HuH-7 (cell line): ENCODE measurements around the gene FOXJ2.
"Not testable (repeated sequence)": the region's sequence is repeated elsewhere in the genome, so short reads cannot be mapped to it uniquely, and the experiment has no call there.

Experiments used
- DNase-seq: peaks from one replicate; pipeline ENCODE4 v3.0.0; 2011; ENCODE audit warnings: low spot score

FOXJ2 gene

DNA sequence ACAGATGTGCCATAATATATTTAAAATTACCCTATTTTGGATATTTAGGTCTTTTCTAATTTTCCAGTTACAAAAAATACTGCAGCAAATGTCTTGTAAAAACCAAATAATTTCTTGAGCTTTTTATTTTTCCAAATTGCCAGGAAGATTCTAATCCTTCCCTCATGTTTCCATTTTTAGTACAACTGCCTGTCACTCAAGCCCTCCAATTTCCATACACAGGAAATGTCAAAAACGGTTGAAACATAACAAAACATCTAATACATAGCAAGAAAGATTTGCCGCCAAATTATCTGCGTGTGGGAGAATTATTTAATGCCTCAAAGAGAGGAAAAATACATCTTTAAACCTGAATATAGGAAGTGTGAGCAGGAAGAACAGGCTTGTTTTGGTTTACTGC, 2.3 kb upstream of the FOXJ2 start:
- no peak for DNase-seq

DNA sequence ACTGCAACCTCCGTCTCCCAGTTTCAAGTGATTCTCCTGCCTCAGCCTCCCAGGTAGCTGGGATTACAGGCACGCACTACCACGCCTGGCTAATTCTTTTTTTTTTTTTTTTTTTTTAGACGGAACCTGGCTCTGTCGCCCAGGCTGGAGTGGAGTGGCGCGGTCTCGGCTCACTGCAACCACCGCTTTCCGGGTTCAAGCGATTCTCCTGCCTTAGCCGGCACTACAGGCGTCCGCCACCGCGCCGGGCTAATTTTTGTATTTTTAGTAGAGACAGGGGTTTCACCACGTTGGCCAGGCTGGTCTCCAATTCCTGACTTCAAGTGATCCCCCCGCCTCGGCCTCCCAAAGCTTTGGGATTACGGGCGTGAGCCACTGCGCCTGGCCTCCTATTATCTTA, 1.5 kb upstream of the FOXJ2 start:
- DNase-seq: not testable (repeated sequence)

DNA sequence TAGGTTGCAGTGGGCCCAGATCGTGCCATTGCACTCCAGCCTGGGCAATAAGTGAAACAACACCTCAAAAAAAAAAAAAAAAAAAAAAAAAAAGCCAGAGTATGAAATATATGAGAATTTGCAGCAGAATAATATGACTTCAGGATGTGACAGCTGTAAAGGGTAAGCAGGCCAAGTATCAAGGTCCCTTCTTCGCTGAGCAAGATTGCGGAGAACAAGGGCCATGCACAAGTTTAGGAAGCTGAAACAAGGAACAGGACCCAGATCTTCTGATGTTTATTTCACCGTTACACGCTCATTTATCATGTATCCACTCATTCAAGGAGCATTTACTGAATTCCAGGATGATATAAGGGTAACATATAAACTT, 659 bp upstream of the FOXJ2 start:
- DNase-seq: no peak

DNA sequence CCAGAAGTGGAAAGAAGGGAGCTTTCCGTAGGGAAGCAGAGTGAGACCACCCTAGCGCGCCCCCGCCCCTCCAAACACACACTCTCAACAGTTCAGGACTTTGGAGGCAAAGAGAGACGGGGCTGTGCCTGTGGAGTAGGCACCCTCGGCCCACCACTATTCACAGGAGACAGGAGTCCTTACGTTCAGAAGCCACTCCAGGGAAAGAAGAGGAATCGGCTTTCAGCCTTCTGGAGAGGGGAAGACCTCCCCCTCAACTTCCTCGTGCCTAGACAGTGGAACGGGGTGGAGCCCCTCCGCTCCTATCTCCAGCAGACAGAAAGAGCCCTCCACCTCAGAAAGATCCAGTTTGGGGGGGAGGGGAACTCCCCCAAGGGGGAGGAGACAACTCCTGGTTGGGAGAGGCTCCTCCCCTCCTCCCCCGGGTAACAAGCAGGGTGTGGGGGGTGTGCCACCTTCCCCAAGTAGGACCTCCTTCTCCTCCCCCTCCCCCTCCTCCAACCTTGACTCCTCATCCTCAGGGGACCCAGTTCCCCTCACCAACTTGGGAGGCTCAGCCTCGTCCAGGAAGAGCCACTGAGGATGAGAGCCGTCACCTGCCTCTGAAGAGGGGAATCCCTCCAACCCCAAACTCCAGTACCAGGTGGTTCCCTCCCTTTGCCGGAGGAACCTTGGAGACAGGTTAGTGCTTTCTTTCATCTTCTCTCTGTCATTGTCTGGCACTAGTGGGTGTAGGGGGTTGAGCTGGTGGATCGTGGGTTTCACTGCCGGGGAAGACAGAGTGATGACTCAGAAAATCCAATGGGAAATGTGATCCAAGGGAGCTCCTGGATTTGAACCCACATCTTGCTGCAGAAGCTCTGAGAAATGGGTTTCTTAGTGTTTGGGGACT, 883 bp downstream of the FOXJ2 start:
- DNase-seq: peak; percentile 44

DNA sequence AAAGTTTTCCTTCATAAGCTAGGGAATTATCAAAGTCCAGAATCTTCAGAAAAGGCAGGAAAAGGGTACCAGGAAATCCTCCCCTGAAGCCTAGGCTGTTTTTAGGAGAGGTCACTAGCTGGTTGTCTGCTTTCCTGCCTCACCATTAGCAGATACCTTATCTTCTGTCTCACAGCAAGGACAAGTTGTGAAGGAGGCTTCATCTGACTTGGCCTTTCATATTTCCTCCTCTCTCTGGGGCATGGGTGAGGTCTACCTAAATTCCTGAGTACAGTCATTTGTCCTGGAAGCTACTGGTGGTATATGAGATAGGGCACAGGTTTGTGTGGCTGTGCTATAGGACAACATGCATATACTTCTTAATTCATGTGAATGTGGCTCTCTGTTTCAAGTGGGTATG, 2.3 kb downstream of the FOXJ2 start:
- no peak for DNase-seq

DNA sequence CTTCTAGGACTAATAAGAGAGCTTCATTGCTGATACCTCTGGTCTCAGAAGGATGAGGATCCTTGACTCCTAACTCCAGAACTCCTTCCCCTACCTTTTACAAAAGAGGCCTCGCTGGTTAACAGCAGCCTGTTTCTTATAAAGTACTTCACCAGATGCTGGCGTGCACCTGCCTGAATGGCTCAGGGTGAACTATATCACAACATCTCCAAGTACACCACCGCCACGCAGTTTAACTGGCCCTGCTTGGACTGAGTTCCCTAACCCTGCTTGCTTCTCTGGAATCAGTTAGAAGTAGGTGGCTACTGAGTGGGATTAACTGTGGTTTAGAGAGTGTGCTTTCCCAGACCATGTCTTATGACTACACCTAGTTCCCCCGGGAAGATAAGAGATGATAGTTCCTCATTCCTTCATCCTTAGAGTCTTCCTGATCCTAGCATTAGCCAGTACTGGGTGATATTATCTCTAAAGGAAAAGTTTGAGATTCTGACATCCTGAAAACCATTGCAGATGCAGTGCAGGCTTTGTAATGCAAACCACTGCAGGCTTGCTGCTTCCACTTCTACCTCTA, 3.0 kb downstream of the FOXJ2 start:
- DNase-seq: no peak

DNA sequence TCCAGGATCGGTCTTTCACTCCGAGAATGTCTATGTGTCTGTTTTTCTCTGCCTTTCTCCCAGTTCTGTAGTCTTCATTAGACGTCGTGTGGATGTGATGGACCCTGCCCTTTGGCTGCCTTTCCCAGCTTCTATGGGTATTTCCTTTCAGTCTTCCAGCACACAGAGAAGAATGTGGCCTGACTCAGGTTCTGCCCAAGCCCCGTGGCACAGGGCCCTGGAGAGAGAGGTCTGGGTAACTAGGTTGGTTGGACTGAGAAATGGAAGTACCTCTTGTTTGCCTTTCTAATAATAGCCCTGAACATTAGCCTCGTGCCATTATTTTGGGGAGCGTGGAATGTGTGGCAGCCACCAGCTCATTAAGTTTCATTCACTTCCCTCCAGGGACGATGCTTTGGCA, 3.8 kb downstream of the FOXJ2 start:
- no peak for DNase-seq

DNA sequence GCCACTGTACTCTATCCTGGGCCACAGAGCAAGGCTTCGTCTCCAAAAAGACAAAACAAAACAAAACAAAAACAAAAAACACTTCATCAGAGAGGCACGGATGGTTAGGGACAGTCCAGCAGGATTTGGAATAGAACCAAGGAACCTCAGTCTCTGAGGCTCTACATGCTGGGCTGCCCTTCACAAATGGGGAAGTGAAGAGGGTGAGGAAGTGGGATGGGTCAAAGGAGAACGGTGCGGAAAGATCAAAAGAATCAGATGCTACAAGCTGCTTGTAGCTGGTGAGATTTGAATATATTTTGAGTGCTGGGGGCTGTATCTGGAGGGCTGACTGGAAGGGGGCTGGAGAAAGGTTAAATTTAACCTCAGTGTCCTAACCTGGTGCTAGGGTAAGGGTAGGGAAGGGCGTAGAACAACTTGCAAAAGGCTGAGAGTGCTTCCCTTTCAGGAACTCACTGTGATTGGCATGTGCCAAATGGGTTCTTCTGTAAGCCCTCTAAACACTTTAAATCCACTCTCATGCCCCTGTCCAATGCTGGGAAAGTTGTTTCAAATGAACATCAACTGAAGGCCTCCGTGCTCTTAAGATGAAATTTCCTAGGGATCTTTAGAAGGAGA, 4.6 kb downstream of the FOXJ2 start:
- DNase-seq: no peak

DNA sequence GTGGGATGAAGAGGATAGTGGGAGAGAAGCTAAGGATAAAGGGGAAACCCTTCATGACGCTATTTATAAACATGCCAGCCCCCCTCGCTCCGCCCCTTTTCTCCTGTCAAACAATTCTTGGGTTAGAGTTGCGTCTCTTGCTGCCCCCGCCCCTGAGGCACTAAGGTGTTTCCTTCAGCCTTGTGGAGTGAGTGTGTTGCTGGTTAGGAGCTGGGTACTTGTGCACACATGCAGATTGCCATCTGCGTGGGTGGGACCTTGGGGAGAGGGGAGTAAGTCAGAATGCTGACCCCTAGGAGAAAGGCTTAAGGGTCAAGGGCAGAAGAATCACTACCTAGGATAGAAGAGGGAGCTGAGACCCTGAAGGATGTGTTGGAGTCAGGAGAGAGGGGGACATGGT, 5.4 kb downstream of the FOXJ2 start:
- DNase-seq: no peak

DNA sequence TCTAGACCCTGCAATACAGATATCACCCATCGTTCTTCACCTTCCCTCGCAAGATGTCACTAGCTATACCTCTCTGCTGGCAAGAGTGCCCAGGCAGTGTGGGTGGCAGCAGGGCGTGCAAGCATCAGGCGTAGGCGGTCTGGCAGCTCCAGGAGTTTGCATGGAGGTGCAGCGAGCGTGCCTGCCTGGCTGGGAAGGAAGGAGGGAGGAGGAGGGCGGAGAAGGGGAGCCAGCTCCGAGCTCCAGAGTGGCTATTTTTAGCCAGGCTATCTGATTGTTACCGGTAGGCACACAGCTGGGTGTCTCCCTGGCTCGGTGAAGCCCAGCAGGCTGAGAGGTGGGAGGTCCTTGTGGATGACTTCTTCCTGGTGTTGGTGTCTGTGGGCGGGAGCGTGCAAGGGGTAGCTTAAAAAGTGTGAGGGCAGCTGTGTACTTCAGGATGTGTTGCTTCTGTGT, 6.2 kb downstream of the FOXJ2 start:
- DNase-seq: no peak

DNA sequence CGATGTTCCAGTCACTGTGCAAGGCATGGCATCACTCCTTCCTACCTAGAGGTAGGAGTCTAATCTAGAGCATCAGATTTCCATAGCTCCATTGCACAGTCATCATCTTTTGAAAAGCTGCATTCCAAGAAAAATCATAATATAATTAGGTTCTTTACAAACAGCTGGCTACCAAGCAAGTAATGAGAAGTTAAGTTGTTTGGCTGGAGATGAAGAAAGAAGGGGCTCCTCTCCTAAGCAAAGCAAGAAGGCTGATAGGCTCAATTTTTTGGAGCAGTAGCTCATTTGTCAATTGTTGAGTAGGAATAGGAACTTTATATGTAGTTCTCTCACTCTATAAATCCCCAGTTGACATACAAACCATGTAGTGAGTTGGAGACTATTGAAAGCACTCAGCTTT, 8.3 kb downstream of the FOXJ2 start:
- DNase-seq: no peak

DNA sequence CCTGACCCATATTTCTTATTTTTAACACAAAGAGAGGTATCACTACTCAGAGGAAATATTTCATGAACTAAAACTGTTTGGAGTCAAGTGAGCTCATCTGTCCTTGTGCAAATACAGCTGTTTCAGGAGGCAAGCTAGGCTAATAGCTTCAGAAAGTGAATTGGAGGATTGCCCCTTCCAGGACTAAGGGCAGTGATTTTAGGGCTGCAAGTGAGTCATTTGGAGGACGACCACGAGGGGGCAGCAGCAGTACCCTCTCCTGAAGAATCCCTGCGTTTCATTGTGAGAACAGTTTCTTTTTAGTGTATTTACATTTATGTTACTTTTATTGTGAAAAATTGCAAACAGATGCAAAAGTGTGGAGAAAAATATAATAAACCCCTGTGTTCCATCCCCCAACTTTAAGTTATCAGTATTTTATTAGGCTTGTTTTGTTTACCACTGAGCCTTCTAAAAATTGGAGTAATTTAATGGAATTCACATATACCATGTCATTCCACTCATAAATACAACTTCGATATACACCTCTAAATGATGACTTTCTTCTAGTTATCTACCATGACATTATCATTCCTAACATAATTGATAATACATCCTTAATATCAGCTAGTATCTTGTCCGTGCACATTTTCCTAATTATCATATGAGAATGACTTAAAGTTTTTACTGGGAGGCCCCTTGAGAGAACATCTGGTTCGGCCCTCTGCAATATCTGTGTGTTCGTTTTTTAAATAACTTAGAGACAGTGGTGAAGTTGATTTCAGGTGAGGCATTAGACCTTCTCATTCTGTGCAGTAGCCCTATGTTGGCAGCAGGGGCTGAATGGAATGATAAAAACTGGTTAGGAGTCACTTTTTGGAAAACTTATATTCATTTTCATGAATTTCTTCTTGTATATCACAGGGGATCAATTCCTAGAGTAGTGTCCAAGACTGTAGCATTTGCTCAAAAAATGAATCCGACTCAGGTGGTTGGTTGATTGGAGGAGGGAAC, 13.7 kb downstream of the FOXJ2 start:
- DNase-seq: peak; percentile 73

DNA sequence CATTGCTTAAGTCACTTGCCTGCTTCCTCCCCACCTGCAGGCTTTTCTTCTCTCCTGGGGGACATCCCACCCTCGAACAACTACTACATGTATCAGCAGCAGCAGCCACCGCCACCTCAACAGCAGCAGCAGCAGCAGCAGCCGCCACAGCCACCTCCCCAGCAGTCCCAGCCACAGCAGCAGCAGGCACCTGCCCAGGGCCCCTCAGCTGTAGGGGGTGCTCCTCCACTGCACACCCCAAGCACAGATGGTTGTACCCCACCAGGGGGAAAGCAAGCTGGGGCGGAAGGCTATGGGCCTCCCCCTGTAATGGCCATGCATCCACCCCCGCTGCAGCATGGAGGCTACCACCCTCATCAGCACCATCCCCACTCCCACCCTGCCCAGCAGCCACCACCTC, 15.3 kb downstream of the FOXJ2 start:
- no peak for DNase-seq

DNA sequence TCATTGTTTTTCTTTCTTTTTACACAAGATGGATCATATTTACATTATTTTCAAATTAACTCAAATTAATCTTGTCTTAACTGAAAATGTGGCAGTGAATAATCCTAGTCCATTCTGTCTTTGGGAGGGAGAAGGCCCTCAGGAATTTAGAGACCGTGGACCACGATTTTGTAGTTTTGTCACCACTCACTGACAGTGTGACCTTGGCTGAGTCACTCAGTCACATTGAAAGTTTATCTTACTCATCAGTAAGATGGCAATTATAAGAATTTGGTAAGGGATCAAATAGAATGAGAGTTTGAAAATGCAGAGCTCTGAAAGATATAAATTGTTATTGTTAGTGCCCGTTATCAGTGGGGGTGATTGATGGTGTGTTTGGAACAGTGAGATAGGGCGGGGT, 16.4 kb downstream of the FOXJ2 start:
- DNase-seq: no peak

DNA sequence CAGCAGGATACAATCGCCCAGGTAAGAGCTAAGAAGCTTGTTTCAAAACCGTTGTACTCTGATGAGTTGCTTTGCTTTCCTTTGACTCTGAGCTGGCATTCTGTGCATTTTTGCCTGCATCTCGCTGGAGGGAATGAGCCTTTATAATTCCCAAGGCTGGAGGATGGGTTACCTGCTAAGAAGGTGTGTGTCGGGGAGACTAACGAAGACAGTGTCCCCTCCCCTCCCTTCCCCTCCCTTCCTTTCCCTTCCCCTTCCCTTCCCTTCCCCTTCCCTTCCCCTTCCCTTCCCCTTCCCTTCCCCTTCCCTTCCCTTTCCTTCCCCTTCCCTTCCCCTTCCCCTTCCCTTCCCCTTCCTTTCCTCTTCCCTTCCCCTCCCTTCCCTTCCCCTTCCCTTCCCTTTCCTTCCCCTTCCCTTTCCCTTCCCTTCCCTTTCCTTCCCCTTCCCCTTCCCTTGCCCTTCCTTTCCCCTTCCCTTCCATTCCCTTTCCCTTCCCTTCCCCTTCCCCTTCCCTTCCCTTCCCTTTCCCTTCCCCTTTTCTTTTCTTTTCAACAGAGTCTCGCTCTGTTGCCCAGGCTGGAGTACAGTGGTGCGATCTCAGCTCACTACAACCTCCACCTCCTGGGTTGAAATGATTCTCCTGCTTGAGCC, 18.2 kb downstream of the FOXJ2 start:
- DNase-seq: no peak

DNA sequence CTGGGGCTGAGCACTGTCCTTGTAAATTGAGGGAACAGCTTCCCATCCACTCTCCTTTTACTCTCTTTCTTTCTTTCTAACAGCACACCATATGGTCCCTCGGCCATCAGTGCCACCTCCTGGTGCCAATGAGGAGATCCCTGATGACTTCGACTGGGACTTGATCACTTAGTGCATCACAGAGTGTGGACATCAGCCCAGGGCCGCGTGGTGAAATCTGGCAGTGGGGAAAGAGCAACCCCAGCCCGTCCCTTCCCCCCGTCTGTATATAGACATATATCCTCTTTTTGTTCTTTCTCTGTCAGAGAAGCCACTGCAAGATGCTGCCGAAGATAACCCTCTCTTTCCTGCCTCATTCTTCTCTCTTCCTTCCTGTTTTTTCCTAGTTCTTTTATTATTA, 20.2 kb downstream of the FOXJ2 start:
- no peak for DNase-seq

DNA sequence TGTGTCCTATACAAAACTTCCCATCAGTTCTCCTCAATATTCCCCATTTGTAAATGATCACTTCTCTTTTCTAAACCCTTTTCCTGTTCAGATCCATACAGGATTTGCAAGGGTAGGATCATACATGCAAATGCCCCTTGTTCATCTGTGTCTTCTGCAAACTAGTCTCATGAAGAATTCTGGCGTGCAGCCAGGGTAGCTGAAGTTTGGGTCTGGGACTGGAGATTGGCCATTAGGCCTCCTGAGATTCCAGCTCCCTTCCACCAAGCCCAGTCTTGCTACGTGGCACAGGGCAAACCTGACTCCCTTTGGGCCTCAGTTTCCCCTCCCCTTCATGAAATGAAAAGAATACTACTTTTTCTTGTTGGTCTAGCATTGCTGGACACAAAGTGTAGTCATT, 22.3 kb downstream of the FOXJ2 start:
- DNase-seq: no peak

DNA sequence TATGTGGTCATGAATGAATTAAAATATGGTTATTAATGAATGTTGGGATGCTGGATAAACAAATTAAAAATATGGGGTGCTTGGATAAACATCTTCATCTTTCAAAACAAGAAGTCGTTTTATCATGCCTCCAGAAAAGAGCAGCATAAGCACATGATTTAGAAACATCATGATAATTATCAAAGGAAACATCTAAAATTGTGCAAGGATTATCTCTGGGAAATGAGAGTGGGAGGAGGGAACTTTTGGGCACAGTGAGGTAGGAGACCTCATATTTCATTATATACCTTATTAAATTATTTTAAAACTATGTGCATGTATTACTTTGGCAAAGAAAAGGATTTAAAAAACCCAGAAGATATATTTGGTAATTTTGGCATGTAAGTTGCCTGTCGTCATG, 24.8 kb downstream of the FOXJ2 start:
- DNase-seq: no peak

DNA sequence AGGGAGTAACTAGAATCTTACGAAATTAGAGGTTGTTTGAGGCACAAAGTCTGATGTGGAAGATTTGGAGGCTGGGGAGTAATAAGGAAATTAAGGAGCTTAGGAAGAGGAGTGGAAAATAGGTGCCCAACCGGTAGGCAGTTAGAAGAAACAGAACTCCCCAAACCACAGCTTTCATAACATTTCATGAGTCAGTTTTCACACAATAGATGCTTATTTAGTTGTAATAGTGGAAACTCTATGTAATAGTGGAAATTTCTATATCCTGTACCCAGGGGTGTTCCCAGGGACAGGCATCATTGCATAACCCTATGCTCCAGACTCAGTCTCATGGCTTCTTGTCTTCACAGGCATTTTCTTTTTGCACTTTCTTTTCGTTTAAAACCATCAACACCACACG, 25.3 kb downstream of the FOXJ2 start:
- DNase-seq: no peak

DNA sequence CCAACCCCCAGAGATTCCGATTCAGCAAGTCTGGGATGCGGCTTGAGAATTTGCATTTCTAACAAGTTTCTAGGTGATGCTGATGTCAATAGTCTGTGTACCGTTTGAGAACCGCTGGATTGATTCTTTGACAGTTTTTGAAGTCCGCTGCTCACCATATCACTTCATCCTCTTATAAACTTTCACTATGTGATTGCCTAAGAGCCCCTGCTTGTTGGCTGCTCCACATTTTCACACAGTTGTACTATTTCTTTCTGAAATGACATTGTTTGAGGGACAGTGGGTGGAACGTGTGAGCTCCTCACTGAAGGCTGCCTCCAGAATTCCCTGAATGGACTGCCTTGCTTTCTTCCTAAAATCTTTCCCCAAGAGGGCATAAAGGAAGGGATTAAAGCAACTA, 26.0 kb downstream of the FOXJ2 start:
- no peak for DNase-seq

DNA sequence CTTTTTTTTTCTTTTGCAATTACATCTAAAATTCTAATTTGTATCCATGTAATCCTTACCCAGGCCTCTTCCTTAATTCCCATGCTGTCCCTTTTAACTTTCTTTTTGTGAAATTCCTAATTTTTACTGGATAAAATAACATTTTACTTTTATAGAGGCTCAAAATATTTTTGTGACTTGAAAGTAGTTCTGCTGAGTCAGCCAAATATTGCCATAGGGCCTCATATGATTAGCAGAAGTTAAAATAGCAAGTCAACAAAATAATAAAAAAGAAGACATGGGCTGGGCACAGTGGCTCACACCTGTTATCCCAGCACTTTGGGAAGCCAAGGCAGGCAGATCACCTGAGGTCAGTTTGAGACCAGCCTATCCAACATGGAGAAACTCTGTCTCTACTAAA, 31.6 kb downstream of the FOXJ2 start:
- DNase-seq: no peak
